H7 (cell line): ENCODE results near the gene FBXO46. TPM values are rescaled to one million over a fixed set of nuclear protein-coding genes. Genes with fewer than 3 reads are reported as not detected.

Experiments
- DNase-seq: peaks from one replicate; pipeline ENCODE4 v3.0.0; 2012
- H3K27me3 ChIP-seq: 2 replicates; pipeline ENCODE4 v1.6.0; 2011; ENCODE audit warnings: mild to moderate bottlenecking, low read length; ENCODE audit not compliant: control insufficient read depth, insufficient read depth
- H3K36me3 ChIP-seq: replicated peaks from 2 replicates; pipeline ENCODE4 v1.5.1; 2011; ENCODE audit warnings: low read length; ENCODE audit not compliant: control insufficient read depth, insufficient read depth
- H3K4me3 ChIP-seq: 2 replicates; pipeline ENCODE4 v1.5.1; 2011; ENCODE audit warnings: low read depth, mild to moderate bottlenecking, control low read depth, low read length, moderate library complexity; ENCODE audit not compliant: insufficient read depth
- total RNA-seq: library from RNA; depleted of rRNA; stranded (reverse); fragments of >200 nt; shearing (Covaris generic); gene quantifications from 2 replicates; pipeline ENCODE4 v1.2.3, GENCODE V29; 2014; rRNA removed

FBXO46 gene
- total RNA-seq, 1 experiment from 2014 or later: 26.3 TPM

DNA sequence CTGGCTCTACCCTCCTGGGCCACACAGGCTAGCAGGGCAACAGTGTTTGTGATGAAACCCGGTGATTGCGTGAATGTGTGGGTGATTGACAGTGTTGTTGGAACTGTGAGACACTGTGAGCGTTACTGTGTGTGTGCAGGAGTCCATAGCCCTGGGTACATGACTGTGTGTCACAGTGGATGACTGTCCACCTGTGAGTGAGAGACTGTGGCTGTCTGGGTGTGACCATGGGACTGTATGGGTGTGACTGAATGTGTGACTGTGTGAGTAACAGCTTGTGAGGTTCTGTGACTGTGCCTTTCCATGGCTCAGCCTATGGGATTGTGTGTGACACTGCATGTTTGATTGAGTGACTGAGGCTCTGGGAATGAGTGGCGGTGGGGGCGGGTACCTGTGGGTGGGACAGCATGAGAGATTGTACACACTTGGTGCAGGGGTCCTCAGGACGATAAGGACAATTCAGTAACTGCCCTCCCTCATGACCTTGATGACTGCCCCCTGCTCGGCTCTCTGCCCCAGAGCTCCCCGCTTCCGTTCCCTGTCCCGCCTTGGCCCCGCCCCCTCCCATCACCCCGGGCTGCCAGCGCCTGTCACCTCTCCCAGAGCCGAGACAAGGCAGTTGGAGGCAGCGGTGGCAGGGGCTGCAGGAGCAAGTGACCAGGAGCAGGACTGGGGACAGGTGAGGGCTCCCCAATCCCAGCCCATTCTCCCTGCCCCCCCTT, 62.9 kb downstream of the FBXO46 start, which contains the start of gene GIPR:
GIPR (plus strand) TSS at position 602 of the 722 bp plus-strand sequence. CDS start 1,300 bp downstream, outside the sequence.
- peaks cover 30% of the 10 kb centered on the region for H3K27me3 ChIP-seq
- no peaks in the 10 kb centered on the region for H3K36me3 ChIP-seq
- DNase-seq: peak; percentile 91
- peak within 1 kb of the TSS; percentile 48 for H3K4me3 ChIP-seq

GRCh38 chr19:45664575-45664974, 66.1 kb downstream of the FBXO46 start:
- no peak for DNase-seq
- Histone ChIP-seq H3K27me3 (peaks cover 15% of the 10 kb centered on the region), H3K36me3 (no peaks in the 10 kb centered on the region), H3K4me3 (no peak overlapping the region)

DNA sequence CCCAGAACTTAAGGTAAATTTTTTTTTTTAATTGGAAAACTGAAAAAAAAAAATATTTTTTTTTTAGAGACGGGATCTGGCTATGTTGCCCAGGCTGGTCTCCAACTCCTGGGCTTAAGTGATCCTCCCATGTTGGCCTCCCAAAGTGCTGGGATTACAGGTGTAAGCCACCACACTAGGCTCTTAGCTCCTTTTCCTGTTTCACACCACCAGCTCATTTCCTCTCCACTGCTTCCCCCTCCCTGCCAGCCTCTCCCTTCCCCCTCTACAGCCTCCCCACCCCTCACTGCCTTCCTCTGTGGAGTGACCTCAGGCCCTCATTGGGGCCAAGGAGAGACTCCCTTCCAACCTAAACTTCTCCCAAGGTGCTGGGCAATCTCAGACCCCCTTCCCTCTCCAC, 66.9 kb downstream of the FBXO46 start:
- no peaks in the 10 kb centered on the region for H3K36me3 ChIP-seq
- peaks cover 8% of the 10 kb centered on the region for H3K27me3 ChIP-seq
- H3K4me3 ChIP-seq: no peak overlapping the region
- DNase-seq: no peak

DNA sequence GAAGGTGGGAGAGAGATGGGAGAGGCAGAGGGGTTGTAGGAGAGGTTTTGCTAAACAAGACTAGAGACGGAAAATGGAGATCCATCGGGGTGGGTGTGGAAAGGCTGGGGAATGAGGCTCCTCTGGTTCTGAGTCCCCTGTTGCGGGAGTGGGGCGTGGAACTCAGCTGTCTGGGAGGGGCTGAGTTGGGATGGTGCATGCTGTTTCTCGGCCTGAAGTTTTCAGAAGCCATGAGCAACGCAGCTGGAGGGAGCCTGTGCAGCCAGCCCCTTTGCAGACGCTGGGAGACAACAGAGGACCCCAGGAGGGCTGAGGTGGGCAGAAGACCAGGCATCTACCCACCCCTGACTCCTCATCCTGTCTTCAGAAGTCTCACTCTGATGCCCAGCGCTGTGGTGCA, 70.1 kb downstream of the FBXO46 start:
- no peak overlapping the region for H3K4me3 ChIP-seq
- no peaks in the 10 kb centered on the region for H3K27me3 ChIP-seq
- no peaks in the 10 kb centered on the region for H3K36me3 ChIP-seq
- peak; percentile 49 for DNase-seq

Other genes starting within 250 kb of the FBXO46 start
- 16.3 and 17.5 TPM in 2 replicates for gene RTN2, start 233.8 kb downstream of the FBXO46 start, total RNA-seq
- gene PPM1N, start 232.5 kb downstream of the FBXO46 start, total RNA-seq: 4.0 and 9.2 TPM in 2 replicates
- gene VASP, start 223.4 kb downstream of the FBXO46 start, total RNA-seq: 103 and 130 TPM in 2 replicates
- 12.6 and 14.2 TPM in 2 replicates for gene OPA3, start 146.1 kb downstream of the FBXO46 start, total RNA-seq
- 0.07 and 0.41 TPM in 2 replicates for gene GPR4, start 128.7 kb downstream of the FBXO46 start, total RNA-seq
- gene EML2, start 91.5 kb downstream of the FBXO46 start, total RNA-seq: 42.5 and 48.6 TPM in 2 replicates
- 0.81 TPM in 1 of 2 replicates, not detected in the other for gene GIPR, start 62.7 kb downstream of the FBXO46 start, total RNA-seq
- gene SNRPD2, start 38.9 kb downstream of the FBXO46 start, total RNA-seq: 407 and 467 TPM in 2 replicates
- 26.2 and 30.1 TPM in 2 replicates for gene QPCTL, start 38.2 kb downstream of the FBXO46 start, total RNA-seq
- not detected in 2 replicates for gene MEIOSIN, start 2.5 kb upstream of the FBXO46 start, total RNA-seq
- gene SIX5, start 38.4 kb upstream of the FBXO46 start, total RNA-seq: 18.7 and 22.0 TPM in 2 replicates
- gene DMPK, start 51.6 kb upstream of the FBXO46 start, total RNA-seq: 6.4 and 18.8 TPM in 2 replicates
- 35.9 and 47.1 TPM in 2 replicates for gene DMWD, start 61.9 kb upstream of the FBXO46 start, total RNA-seq
- 0.38 and 0.44 TPM in 2 replicates for gene RSPH6A, start 84.4 kb upstream of the FBXO46 start, total RNA-seq
- 66.2 and 70.3 TPM in 2 replicates for gene SYMPK, start 132.3 kb upstream of the FBXO46 start, total RNA-seq
- gene FOXA3, start 133.4 kb upstream of the FBXO46 start, total RNA-seq: 13.4 and 15.1 TPM in 2 replicates
- gene IRF2BP1, start 155.2 kb upstream of the FBXO46 start, total RNA-seq: 45.2 and 45.7 TPM in 2 replicates
- 2.8 and 2.9 TPM in 2 replicates for gene MYPOP, start 171.7 kb upstream of the FBXO46 start, total RNA-seq
- not detected in 2 replicates for gene NANOS2, start 183.9 kb upstream of the FBXO46 start, total RNA-seq
- gene NOVA2, start 243.0 kb upstream of the FBXO46 start, total RNA-seq: 0.11 and 0.35 TPM in 2 replicates